ENCODE data around the gene HCK.

HCK gene

DNA sequence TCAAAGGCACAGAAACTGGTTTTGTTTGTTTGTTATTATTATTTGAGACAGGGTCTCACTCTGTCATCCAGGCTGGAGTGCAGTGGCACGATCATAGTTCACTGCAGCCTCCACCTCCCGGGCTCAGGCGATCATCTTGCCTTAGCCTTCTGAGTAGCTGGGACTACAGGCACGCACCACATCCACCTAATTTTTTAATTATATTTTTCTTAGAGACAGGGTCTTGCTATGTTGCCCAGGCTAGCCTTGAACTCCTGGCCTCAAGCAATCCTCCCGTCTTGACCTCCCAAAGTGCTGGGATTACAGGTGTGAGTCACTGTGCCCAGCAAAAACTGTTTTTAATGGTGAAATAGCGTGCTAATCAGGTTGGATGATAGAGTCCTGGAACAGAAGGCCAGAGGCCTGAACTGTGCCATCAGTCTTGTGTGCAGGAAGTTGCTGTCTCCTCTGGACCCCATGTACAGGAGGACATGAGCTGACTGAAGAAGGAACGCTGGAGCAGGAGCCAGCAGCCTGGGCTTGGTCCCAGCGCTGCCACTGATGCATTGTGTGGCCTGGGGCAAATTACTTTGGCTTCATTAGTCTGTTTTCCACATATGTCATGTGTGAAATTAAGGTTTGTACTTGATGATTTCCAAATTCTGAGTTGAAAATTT is 62.4 kb downstream of the HCK start:
- Histone ChIP-seq H3K27ac (ENCODE audit: extremely low read depth, low read depth, low read length) (no peak overlapping the region), H3K4me3 (ENCODE audit: low read depth, low read length) (no peak overlapping the region), H3K9me3 (ENCODE audit: control insufficient read depth, insufficient read depth, low read depth, low read length) (no peaks in the 10 kb centered on the region), H3K36me3 (ENCODE audit: control insufficient read depth in 2 of 2, insufficient read depth in 1 of 2, low read length in 2 of 2) (peaks cover 0 to 15% of the 10 kb centered on the region in 2 experiments; a peak in 2 of 3 replicates), H3K4me1 (ENCODE audit: control insufficient read depth, insufficient read depth, low read length) (peaks cover 5% of the 10 kb centered on the region; the same call in 1 of the 2 replicates)
- POLR2A ChIA-PET: no interaction called here
- TF ChIP-seq ZNF248 (tag by site-specific recombination; IDR thresholded peaks at IDR 0.05) (no peak), ZBTB8A (tag by site-specific recombination; IDR thresholded peaks at IDR 0.05) (no peak), ZBTB21 (tag by site-specific recombination; IDR thresholded peaks at IDR 0.05) (no peak), ZNF157 (tag by site-specific recombination; IDR thresholded peaks at IDR 0.05) (no peak), TCF7L2 (IDR thresholded peaks at IDR 0.05; ENCODE audit: borderline replicate concordance, low read depth, low read length) (no peak), ZNF121 (tag by site-specific recombination; IDR thresholded peaks at IDR 0.05) (peak; percentile 62; the same call in 1 of the 2 replicates)
- TF ChIP-seq, protein P1, sequence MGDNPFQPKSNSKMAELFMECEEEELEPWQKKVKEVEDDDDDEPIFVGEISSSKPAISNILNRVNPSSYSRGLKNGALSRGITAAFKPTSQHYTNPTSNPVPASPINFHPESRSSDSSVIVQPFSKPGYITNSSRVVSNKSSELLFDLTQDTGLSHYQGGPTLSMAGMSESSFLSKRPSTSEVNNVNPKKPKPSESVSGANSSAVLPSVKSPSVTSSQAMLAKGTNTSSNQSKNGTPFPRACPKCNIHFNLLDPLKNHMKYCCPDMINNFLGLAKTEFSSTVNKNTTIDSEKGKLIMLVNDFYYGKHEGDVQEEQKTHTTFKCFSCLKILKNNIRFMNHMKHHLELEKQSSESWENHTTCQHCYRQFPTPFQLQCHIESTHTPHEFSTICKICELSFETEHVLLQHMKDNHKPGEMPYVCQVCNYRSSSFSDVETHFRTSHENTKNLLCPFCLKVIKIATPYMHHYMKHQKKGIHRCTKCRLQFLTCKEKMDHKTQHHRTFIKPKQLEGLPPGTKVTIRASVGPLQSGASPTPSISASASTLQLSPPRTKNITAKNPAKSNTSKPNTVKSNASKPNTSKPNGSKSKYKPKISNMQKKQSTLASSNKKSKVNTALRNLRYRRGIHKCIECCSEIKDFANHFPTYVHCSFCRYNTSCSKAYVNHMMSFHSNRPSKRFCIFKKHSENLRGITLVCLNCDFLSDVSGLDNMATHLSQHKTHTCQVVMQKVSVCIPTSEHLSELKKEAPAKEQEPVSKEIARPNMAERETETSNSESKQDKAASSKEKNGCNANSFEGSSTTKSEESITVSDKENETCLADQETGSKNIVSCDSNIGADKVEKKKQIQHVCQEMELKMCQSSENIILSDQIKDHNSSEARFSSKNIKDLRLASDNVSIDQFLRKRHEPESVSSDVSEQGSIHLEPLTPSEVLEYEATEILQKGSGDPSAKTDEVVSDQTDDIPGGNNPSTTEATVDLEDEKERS (tag by site-specific recombination; IDR thresholded peaks at IDR 0.05): no peak
- CTCF ChIA-PET: no interaction called here

DNA sequence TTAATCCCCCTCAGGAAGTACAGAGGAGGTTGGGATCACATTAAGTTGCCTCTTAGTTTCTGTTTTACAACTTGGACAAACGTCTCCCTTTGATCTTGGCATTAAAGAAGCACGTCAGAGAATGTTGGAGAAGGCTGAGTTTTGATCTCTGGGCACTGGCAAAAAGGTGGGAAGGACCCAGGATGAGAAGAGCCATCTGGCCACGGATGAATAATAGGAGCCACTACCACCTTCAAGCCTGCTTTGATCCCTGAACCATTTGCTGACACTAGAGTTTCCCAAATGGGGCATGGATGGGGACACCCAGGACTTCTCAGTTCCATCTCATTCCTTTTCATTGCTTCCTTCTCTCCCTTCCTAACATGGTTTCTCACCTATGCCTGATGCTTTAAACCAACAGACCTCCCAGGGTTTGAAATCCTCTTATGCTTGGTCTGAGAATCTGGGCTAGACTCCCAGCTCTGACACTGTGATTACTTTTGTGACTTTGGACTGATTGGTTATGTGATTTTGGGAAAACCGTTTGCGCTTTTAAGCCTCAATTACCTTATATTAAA is 63.2 kb downstream of the HCK start:
- Histone ChIP-seq H3K4me3 (ENCODE audit: low read depth, low read length) (no peak overlapping the region), H3K9me3 (ENCODE audit: control insufficient read depth, insufficient read depth, low read depth, low read length) (no peaks in the 10 kb centered on the region), H3K36me3 (ENCODE audit: control insufficient read depth in 2 of 2, insufficient read depth in 1 of 2, low read length in 2 of 2) (peaks cover 0 to 15% of the 10 kb centered on the region in 2 experiments; a peak in 2 of 3 replicates), H3K27ac (ENCODE audit: extremely low read depth, low read depth, low read length) (no peak overlapping the region), H3K4me1 (ENCODE audit: control insufficient read depth, insufficient read depth, low read length) (peaks cover 5% of the 10 kb centered on the region; the same call in 1 of the 2 replicates)
- ChIA-PET CTCF (interaction anchor here (0.6 kb wide), 1 partner anchor 1475 kb away, joined by 3 read pairs; no protein-coding TSS in a partner anchor), POLR2A (no interaction called here)
- TF ChIP-seq ZNF513 (tag by site-specific recombination; IDR thresholded peaks at IDR 0.05): no peak
- TF ChIP-seq ZNF274 (IDR thresholded peaks at IDR 0.05; ENCODE audit: low read length): no peak
- TF ChIP-seq ZNF274 (tag by site-specific recombination; IDR thresholded peaks at IDR 0.05; ENCODE audit: borderline replicate concordance): no peak
- TF ChIP-seq GLIS1 (tag by site-specific recombination; IDR thresholded peaks at IDR 0.05): peak; percentile 90
- no peak for TF ChIP-seq KLF9 (tag by site-specific recombination; IDR thresholded peaks at IDR 0.05; ENCODE audit: low read depth)
- no peak for TF ChIP-seq ZNF654 (tag by site-specific recombination; IDR thresholded peaks at IDR 0.05; ENCODE audit: low read depth)

DNA sequence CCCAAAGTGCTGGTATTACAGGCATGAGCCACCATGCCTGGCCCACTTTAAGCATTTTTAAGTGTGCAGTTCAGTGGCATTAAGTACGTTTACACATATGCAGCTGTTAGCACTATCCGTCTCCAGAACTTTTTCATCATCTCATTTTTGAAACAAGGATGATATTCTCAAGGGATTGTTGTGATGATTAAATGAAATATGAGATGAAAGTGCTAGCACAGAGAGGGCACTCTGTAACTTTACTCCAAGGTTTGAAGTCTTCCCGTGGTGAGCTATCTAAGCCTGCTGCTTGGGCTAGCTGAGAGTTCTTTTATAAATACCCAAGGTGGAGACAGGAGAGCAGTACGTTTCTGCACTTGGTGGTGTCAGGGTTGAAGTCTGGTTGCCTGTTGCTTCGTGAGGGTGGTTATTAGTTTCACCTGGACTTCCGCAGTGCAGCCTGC is 64.1 kb downstream of the HCK start:
- ChIA-PET POLR2A (no interaction called here), CTCF (interaction anchor here (0.6 kb wide), 1 partner anchor 1475 kb away, joined by 3 read pairs; no protein-coding TSS in a partner anchor)
- Histone ChIP-seq H3K4me1 (ENCODE audit: control insufficient read depth, insufficient read depth, low read length) (peaks cover 5% of the 10 kb centered on the region; the same call in 1 of the 2 replicates), H3K9me3 (ENCODE audit: control insufficient read depth, insufficient read depth, low read depth, low read length) (no peaks in the 10 kb centered on the region), H3K27ac (ENCODE audit: extremely low read depth, low read depth, low read length) (no peak overlapping the region), H3K36me3 (ENCODE audit: control insufficient read depth in 2 of 2, insufficient read depth in 1 of 2, low read length in 2 of 2) (peaks cover 0 to 15% of the 10 kb centered on the region in 2 experiments; a peak in 2 of 3 replicates), H3K4me3 (ENCODE audit: low read depth, low read length) (no peak overlapping the region)
- no peak for TF ChIP-seq KLF16 (tag by site-specific recombination; IDR thresholded peaks at IDR 0.05)
- TF ChIP-seq ZNF146 (tag by site-specific recombination; IDR thresholded peaks at IDR 0.05): no peak
- TF ChIP-seq ZNF426 (tag by site-specific recombination; IDR thresholded peaks at IDR 0.05): no peak
- TF ChIP-seq RBAK (tag by site-specific recombination; IDR thresholded peaks at IDR 0.05): no peak
- TF ChIP-seq ZNF302 (tag by site-specific recombination; IDR thresholded peaks at IDR 0.05; ENCODE audit: low read depth): no peak
- TF ChIP-seq SCRT1 (tag by site-specific recombination; IDR thresholded peaks at IDR 0.05; ENCODE audit: borderline replicate concordance): 0 out of 2 replicates have a peak, but pooled peaks have one; percentile 27
- TF ChIP-seq ZSCAN16 (tag by site-specific recombination; IDR thresholded peaks at IDR 0.05): no peak
- TF ChIP-seq ZNF211 (tag by site-specific recombination; IDR thresholded peaks at IDR 0.05; ENCODE audit: low read depth): no peak
- TF ChIP-seq ZNF521 (tag by site-specific recombination; IDR thresholded peaks at IDR 0.05): no peak
- TF ChIP-seq ZSCAN18 (tag by site-specific recombination; IDR thresholded peaks at IDR 0.05): no peak

All from HEK293 (cell line).